Measurements from ENCODE around the gene GRK1.
"Not testable (repeated sequence)": the region's sequence is repeated elsewhere in the genome, so short reads cannot be mapped to it uniquely, and the experiment has no call there.

GRK1 gene

GRCh38 chr13:113745500-113746142 lies 78.6 kb downstream of the GRK1 start:
- DNase-seq = not testable (repeated sequence)

- no peak for DNase-seq
Observed at GRCh38 chr13:113746143-113746525, 79.1 kb downstream of the GRK1 start.

GRCh38 chr13:113746671-113747070 lies 79.7 kb downstream of the GRK1 start:
- no peak for DNase-seq

GRCh38 chr13:113747291-113747833 lies 80.3 kb downstream of the GRK1 start:
- DNase-seq = no peak

GRCh38 chr13:113748101-113748861 lies 81.3 kb downstream of the GRK1 start:
- no peak for DNase-seq

- DNase-seq = no peak
Observed at GRCh38 chr13:113748862-113749451, 81.9 kb downstream of the GRK1 start.

- no peak for DNase-seq
Observed at GRCh38 chr13:113749507-113749906, 82.5 kb downstream of the GRK1 start.

GRCh38 chr13:113749967-113750366 lies 82.9 kb downstream of the GRK1 start:
- no peak for DNase-seq

- DNase-seq = no peak
Observed at GRCh38 chr13:113750554-113751399, 83.8 kb downstream of the GRK1 start.

GRCh38 chr13:113751491-113751890 lies 84.5 kb downstream of the GRK1 start:
- no peak for DNase-seq

GRCh38 chr13:113752211-113752986 lies 85.4 kb downstream of the GRK1 start:
- not testable (repeated sequence) for DNase-seq

- no peak for DNase-seq
Observed at GRCh38 chr13:113753171-113753570, 86.2 kb downstream of the GRK1 start.

GRCh38 chr13:113754242-113754641 lies 87.2 kb downstream of the GRK1 start:
- no peak for DNase-seq

GRCh38 chr13:113754691-113755090 lies 87.7 kb downstream of the GRK1 start:
- DNase-seq = no peak

GRCh38 chr13:113756441-113757097 lies 89.5 kb downstream of the GRK1 start:
- DNase-seq = no peak

- DNase-seq = no peak
Observed at GRCh38 chr13:113758651-113759524, 91.9 kb downstream of the GRK1 start, which contains the start of gene TMEM255B. TSS of gene TMEM255B (plus strand) at chr13:113759226. CDS start at chr13:113759270, 44 bp downstream.

- DNase-seq = no peak
Observed at GRCh38 chr13:113759525-113760137, 92.6 kb downstream of the GRK1 start.

GRCh38 chr13:113761136-113761535 lies 94.1 kb downstream of the GRK1 start:
- DNase-seq = no peak

- no peak for DNase-seq
Observed at GRCh38 chr13:113762075-113762474, 95.1 kb downstream of the GRK1 start.

GRCh38 chr13:113762538-113762937 lies 95.5 kb downstream of the GRK1 start:
- DNase-seq = no peak

Measured in NCI-H2029 (cell line).